ENCODE measurements around the gene ITPR3.
A peak's percentile ranks its signal among the peaks of the same experiment; 100 is the strongest.

ITPR3 gene

GRCh38 chr6:33689148-33689494, 68.0 kb downstream of the ITPR3 start:
- no peak for DNase-seq

- no peak for DNase-seq
Measured at GRCh38 chr6:33689879-33690278, 68.8 kb downstream of the ITPR3 start.

- DNase-seq, result no peak
Measured at GRCh38 chr6:33690766-33691165, 69.6 kb downstream of the ITPR3 start.

DNA sequence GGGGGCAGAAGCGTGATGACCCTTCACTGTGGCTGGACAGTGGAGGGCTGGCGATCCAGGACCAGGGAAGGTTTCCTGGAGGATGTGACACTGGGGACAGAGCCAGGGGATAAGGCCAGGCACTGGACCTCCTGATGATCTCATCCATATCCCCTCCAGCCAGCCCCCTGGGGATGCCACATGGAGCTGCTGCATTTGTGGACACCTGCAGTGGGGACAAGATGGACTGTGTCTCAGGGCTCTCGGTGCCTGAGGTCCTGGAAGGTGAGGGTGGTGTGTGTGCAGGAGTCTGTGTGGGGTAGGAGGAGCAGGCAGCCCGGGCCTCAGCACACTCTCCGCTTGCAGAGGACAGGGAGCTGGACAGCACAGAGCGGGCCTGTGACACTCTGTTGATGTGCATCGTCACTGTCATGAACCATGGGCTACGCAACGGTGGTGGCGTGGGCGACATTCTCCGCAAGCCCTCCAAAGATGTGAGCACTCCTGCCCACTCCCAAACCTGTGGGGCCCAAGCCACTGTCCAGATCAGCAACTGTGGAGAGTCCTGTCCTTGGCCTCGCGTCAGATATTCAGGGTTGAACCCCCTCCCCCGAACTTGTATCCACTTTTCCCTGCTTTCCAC, 70.4 kb downstream of the ITPR3 start:
- no peak for DNase-seq

DNA sequence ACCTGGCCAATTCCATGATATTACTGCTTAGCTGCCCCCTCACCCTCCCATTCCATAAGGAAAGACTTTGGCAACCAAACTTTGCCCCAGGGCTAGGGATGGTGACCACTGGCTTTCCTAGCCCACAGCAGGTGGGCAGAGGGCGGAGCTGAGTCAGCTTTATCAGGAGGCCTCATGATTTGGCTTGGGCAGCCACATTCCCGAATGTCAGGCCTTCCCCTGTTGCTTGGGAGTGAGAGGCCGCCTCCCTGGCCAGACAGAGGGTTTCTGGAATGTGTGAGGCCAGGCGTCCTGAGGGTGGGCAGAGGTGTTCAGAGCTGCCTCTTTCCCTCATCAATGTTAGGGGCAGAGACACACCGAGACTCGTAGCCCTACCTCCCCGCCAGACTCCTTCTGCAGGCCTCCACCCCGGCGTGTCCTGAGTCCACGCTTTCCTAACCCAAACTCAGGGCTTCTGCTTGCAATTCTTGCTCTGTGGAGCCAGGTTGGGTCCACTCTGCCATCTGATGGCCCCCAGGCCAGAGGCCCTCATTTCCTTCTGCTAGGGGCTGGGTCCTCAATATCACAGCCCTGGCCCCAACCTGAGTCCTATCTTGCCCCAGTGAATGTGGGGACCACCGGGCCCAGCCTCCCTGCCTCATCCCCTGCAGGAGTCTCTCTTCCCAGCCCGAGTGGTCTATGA, 71.1 kb downstream of the ITPR3 start:
- no peak for DNase-seq

DNA sequence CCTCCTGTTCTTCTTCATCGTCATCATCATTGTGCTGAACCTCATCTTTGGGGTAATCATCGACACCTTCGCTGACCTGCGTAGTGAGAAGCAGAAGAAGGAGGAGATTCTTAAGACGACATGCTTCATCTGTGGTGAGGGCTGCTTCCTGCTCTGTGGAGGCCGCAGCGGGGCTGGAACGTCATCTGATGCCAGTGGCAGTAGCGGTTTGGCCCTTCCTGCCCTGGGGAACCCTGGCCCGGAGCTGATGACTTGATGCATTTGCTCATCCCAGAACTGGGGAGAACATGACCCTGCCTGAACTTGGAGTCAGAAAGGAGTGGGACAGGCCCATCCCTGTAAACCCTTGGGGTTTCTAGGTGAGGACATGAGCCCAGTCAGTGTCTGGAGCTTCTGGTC, 71.6 kb downstream of the ITPR3 start:
- DNase-seq, result peak; percentile 38 to 59

- DNase-seq, result no peak
Measured at GRCh38 chr6:33693186-33694105, 72.3 kb downstream of the ITPR3 start.

- DNase-seq, result no peak
Measured at GRCh38 chr6:33694401-33694931, 73.3 kb downstream of the ITPR3 start.

GRCh38 chr6:33694977-33695376, 73.9 kb downstream of the ITPR3 start:
- DNase-seq, result no peak

- DNase-seq, result no peak
Measured at GRCh38 chr6:33695451-33695887, 74.3 kb downstream of the ITPR3 start.

DNA sequence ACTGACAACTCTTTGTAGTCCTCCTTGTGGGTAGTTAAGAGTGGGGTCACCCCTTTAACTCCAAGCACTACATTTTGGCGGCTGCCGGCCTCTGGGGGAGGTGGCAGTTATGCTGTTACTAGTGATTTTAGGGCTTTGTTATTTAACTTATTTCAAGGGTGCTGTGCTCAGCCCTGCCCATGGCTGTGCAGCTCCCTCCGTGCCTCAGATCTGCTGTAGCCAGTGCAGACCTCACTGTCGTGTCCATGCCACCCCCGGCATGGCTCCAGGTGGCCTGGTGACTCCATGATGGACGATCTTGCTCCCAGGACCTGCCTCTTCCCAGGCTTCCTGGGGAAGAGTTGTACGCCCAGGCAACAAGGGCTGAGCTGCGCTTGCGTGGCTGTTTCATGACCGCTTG, 75.0 kb downstream of the ITPR3 start:
- DNase-seq, result no peak

GRCh38 chr6:33696548-33697518, 75.7 kb downstream of the ITPR3 start:
- no peak for DNase-seq

- DNase-seq, result no peak
Measured at GRCh38 chr6:33697845-33698244, 76.7 kb downstream of the ITPR3 start.

DNA sequence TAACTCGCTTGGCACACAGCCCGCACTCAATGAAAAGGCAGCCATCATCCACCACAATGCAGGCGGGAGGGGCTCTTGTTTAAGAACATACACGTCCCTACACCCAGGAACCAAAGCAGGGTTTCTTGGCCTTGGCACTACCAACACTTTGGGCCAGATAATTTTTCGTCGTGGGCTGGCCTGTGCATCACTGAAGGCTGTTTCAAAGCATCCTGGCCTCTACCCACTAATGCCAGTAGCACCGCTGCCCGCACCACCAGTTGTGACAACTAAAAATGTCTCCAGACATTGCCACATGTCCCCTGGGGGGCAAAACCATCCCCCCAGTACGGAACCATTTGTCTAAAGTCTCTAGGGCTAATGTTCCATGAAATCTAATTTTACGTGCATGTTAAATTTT, 77.4 kb downstream of the ITPR3 start:
- DNase-seq, result no peak

- DNase-seq, result no peak
Measured at GRCh38 chr6:33699131-33699530, 78.0 kb downstream of the ITPR3 start.

DNA sequence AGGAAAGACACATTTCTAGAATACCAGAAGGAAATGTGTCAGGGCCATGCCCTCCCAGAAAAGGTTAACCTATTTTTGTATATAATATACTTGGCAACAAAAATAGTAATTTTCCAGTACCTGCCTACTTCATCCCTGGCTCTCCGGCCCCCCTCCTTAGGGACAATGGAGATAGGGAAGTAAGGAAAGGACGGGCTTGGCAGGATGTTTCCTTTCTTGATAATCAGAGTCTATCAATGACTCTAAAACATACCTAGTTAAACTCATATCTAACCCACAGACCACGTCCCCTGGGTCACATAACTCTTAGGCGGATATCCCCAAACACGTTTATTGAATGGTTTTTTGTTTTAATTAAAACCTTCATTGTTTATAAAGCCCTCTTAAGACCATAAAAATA, 78.6 kb downstream of the ITPR3 start:
- no peak for DNase-seq

DNA sequence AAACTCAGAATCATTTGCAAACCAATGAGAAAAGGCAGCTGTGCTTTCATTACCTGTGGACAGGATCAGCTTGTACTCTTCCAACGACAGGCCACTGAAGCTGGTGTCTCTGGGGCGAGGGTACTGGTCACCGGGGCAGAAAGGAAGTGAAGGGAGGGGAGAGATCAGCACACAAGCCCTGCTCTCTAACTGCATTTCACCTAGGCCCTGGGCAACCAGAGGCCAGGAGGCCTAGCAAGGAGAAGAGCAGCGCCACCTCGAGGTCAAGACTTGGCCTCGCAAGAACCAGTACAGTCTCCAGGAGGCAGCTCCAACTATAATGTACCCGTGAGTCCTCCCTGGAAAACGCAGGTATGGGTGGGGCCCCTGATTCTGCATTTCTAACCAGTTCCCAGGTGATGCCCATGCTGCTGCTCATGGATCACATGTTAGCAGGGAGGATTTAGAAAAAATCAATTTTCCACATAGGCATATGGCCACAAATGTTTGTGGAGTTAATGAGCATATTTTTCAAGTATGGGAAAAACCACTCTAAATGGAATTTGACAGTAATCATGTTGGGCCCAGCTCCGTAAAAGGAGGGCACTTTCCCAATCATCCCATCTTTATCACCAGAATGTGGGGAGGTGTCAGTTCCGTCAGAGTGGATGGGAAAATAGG, 79.4 kb downstream of the ITPR3 start:
- DNase-seq, result peak; percentile 50

DNA sequence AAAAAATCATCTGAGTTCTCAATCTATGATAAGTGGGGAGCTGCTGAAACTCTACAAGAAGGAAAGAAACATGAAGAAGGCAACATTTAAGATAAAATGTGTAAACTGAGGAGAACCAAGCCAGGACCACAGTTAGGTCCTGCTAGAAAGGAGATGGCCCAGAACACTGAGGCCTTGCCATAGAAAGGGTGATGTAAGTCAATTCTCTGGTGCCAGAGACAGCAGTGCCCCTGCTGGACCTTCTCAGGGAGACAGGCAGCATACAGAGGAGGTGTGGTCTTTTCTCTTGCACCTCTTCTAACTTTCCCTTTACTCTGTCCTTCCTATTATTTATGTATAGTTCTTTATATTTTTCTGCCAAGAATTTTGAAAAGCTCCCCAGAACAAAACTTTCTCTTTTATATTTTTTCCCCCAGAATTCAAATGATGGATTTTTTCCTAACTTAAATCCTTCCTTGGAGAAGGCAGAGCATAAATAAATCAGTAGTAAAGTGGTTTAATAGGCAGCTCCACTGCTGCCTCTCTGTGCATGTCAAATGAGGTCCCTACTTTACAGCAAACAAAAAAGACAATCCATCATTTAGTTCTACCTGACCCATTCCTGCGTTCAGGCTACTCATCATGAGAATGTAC, 81.3 kb downstream of the ITPR3 start:
- DNase-seq, result peak; percentile 25 to 63

DNA sequence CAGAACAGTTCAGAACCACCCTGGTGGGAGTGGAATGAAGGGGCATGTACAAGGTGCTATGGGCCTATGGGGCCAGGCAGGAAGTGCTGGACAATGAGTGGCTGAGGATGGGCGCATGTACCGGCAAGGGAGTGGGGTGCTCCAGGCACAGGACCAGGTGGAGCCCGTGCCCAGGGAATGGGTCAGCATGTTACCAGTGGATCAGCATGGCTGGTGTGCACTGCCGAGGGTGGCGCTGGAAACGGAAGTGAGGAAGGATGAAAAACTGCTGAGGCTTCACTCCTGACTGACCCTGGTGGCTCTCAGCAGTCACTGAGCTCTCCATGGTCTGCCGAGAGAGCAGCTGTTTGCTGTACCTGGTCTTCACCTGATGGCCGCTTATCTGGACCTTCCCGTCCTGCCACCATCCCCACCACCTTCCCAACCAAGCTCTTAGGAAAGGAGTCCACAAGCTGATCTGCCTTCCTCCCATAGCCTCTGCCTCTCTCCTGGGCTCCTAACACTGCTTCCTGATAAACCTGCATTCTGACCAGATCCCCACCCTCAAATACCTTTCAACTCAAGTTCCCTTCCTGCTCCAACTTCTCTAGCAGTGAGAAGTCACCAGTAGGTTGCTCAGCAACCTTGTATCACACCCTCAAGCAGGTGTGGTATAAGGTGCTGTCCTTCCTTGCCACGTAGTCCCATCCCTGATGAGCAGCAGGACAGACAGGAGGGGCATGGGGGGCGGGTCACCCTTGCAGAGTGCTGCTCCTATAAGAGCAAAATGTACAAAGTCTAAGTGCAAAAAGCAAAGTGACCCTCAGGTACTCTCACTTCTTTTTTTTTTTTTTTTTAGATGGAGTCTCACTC, 83.3 kb downstream of the ITPR3 start:
- no peak for DNase-seq

DNA sequence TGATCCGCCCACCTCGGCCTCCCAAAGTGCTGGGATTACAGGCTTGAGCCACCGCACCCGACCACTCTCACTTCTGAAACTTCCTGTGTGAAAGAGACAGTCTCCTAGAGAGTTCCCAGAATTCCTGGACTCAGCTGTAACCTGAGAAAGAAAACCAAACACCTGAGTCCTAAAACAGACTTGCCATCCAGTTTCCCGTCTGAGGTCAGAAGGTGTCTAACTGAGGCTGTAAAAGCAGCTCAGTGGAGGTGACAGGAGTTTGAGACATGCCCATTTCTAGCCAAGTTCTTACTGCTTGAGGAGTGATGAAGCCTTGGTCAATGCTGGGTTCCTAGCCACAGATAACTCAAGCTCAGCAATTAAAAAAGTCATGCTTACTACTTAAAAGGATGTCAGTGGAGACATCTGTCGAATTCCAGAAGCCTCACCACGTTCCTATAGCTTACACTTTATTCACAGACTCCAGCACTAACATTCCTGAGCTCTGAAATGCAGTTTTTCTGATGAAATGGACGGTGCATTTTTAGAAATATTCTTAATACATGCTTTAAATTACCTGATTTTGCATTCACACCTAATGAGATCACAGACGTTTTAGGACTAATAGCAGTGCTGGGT, 84.3 kb downstream of the ITPR3 start:
- DNase-seq, result no peak
